DND-41 (cell line): ENCODE results near the gene SLC25A21.

Source experiments
- ATAC-seq: fragments of 200-7000 bp; cut with Tn5 transposase; 3 replicates; pipeline ENCODE4 v1.9.1; 2021; ENCODE audit warnings: low read depth; ENCODE audit not compliant: insufficient read depth
- DNase-seq: peaks from one replicate; pipeline ENCODE4 v3.0.0-alpha.2; 2020
- H2AFZ ChIP-seq: 2 replicates; pipeline ENCODE4 v1.6.0; 2012; ENCODE audit warnings: low read depth, low read length
- H3K27ac ChIP-seq: 2 replicates; pipeline ENCODE4 v1.5.1; 2012; ENCODE audit warnings: low read length, inconsistent platforms
- H3K27me3 ChIP-seq: fragments of 200-600 bp; sonication (generic); 2 replicates; pipeline ENCODE4 v1.6.0; 2012; ENCODE audit warnings: low read length, mild to moderate bottlenecking, inconsistent platforms; ENCODE audit not compliant: insufficient read depth, poor library complexity
- H3K36me3 ChIP-seq: 2 replicates; pipeline ENCODE4 v1.5.1; 2012; ENCODE audit warnings: low read length, inconsistent platforms; ENCODE audit not compliant: insufficient read depth
- H3K4me1 ChIP-seq: 2 replicates; pipeline ENCODE4 v1.5.1; 2012; ENCODE audit warnings: mild to moderate bottlenecking, low read length; ENCODE audit not compliant: insufficient read depth
- H3K4me2 ChIP-seq: 2 replicates; pipeline ENCODE4 v1.6.0; 2012; ENCODE audit warnings: mild to moderate bottlenecking, moderate library complexity, low read length, inconsistent platforms; ENCODE audit not compliant: insufficient read depth
- H3K4me3 ChIP-seq, 2 experiments: fragments of 200-600 bp in 1 of 2; shearing (Covaris generic) in 1 of 2; 2 replicates each; pipeline ENCODE4 v1.5.1; 2012 to 2016; ENCODE audit warnings: inconsistent platforms in 2 of 2, low read length in 2 of 2, mild to moderate bottlenecking in 2 of 2, low read depth in 1 of 2, moderate library complexity in 1 of 2
- H3K79me2 ChIP-seq: 2 replicates; pipeline ENCODE4 v1.6.0; 2012; ENCODE audit warnings: low read length, inconsistent platforms; ENCODE audit not compliant: insufficient read depth
- H3K9ac ChIP-seq: 2 replicates; pipeline ENCODE4 v1.6.0; 2012; ENCODE audit warnings: low read depth, mild to moderate bottlenecking, inconsistent platforms, low read length, moderate library complexity
- H3K9me3 ChIP-seq: 2 replicates; pipeline ENCODE4 v1.5.1; 2012; ENCODE audit warnings: low read length, moderate library complexity, mild to moderate bottlenecking, inconsistent platforms; ENCODE audit not compliant: insufficient read depth, severe bottlenecking
- H4K20me1 ChIP-seq: 2 replicates; pipeline ENCODE4 v1.6.0; 2012; ENCODE audit warnings: low read length; ENCODE audit not compliant: insufficient read depth
- EZH2 ChIP-seq: IDR thresholded peaks from 3 replicates; pipeline ENCODE4 v1.6.1; 2012; ENCODE audit warnings: borderline replicate concordance, low read depth, mild to moderate bottlenecking, moderate library complexity, low read length, inconsistent platforms; ENCODE audit not compliant: severe bottlenecking
- TF ChIP-seq, protein P1 (sequence below): IDR thresholded peaks from 2 replicates; pipeline ENCODE4 v1.5.1; 2012; ENCODE audit warnings: borderline replicate concordance, low read length, moderate library complexity, mild to moderate bottlenecking; ENCODE audit not compliant: poor library complexity, severe bottlenecking; ENCODE audit errors: extremely low read depth

SLC25A21 gene

DNA sequence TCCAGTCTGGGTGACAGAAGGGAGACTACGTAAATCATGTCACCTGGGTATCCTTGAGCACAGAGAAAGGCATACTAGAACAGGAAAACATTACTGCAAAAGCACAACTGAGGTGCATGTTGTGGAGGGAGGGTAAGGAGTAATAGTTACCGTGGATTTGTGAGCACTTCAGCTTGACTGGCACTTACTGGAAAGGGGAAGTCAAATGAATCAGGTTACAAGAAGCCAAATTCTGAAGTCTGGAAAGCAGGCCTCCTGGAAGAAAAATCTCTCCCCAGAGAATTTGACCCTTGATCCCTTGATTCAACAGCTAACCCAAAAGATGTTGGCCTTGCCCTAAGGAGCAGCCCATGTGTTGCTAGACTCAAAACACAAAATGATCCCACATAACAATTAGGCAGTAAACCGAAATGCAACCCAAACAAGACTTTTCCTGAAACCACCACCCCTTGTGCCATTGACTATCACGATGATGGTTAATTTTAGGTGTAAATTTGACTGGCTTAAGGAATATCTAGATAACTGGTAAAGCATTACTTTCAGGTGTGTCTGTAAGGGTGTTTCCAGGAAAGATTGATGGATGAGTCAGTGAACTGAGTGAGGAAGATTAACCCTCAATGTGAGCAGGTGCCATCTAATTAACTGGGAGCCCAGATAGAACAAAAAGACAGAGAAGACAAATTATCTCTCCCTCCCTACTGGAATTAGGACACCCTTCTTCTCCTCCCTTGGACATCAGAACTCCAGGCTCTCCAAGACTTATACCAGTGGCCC is 108.8 kb downstream of the SLC25A21 start:
- no peak for ATAC-seq
- no peaks in the 10 kb centered on the region for H3K4me1 ChIP-seq
- H3K27ac ChIP-seq: no peak overlapping the region
- no peak overlapping the region for H3K9ac ChIP-seq
- no peaks in the 10 kb centered on the region for H3K79me2 ChIP-seq
- no peak for TF ChIP-seq EZH2
- TF ChIP-seq, protein P1, sequence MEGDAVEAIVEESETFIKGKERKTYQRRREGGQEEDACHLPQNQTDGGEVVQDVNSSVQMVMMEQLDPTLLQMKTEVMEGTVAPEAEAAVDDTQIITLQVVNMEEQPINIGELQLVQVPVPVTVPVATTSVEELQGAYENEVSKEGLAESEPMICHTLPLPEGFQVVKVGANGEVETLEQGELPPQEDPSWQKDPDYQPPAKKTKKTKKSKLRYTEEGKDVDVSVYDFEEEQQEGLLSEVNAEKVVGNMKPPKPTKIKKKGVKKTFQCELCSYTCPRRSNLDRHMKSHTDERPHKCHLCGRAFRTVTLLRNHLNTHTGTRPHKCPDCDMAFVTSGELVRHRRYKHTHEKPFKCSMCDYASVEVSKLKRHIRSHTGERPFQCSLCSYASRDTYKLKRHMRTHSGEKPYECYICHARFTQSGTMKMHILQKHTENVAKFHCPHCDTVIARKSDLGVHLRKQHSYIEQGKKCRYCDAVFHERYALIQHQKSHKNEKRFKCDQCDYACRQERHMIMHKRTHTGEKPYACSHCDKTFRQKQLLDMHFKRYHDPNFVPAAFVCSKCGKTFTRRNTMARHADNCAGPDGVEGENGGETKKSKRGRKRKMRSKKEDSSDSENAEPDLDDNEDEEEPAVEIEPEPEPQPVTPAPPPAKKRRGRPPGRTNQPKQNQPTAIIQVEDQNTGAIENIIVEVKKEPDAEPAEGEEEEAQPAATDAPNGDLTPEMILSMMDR: no peak
- H3K4me3 ChIP-seq: no peak overlapping the region
- no peaks in the 10 kb centered on the region for H4K20me1 ChIP-seq
- H3K36me3 ChIP-seq: no peaks in the 10 kb centered on the region
- H3K27me3 ChIP-seq: no peaks in the 10 kb centered on the region
- no peak overlapping the region for H3K4me2 ChIP-seq
- no peak overlapping the region for H2AFZ ChIP-seq
- no peaks in the 10 kb centered on the region for H3K9me3 ChIP-seq
- DNase-seq: no peak

DNA sequence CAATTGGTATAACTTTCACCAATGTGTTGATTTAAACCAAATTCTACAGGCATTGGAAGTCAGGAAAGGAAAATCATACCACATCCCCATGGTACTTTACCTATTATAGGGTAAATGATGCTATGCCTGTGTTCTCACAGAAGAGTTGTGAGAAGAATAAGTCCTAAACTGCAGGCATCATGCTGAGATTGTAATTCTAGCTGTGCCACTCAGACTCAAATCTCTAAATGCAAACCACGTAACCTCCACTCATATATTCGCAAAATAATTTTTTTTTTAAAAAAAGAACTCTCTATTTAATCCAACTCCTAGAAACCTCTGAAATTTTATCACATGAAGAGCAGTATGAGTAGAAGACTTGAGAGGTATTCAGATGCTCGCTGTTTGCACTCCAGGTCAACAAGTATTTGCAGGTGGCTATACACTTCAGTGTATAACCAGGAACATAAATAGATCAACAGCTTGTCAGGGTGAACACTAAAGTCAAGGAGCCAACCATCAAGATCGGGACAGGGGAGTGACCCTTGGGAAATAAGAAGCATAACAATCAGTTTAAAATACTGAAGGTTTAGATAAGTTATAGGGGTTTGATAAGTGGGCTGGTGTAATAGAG is 110.1 kb downstream of the SLC25A21 start:
- Histone ChIP-seq H3K4me1 (no peaks in the 10 kb centered on the region), H3K9me3 (no peaks in the 10 kb centered on the region), H2AFZ (no peak overlapping the region), H3K4me2 (no peak overlapping the region), H3K27me3 (no peaks in the 10 kb centered on the region), H3K79me2 (no peaks in the 10 kb centered on the region), H3K9ac (no peak overlapping the region), H3K36me3 (no peaks in the 10 kb centered on the region), H3K4me3 (no peak overlapping the region), H4K20me1 (no peaks in the 10 kb centered on the region), H3K27ac (no peak overlapping the region)
- TF ChIP-seq EZH2: no peak
- TF ChIP-seq, protein P1: no peak
- ATAC-seq: no peak
- no peak for DNase-seq

DNA sequence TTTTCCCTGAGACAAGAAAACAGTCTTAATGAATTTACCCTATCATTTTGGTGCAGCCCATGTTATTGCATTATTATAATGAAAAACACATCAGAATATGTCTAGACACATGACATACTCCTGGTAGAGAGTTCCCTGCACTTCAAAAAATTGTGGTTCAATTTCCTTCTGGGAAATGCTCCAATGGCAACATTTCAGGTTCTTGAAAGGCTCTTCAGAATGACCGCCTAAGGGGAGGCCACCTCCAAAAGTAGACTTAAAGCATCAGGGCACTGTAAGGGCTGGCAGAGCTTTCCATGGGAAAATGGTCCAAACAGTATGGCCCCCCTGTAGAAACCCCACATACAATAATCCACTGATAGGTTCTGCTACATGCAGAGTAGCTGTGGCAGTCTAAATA is 110.7 kb downstream of the SLC25A21 start:
- H3K79me2 ChIP-seq: no peaks in the 10 kb centered on the region
- no peak overlapping the region for H3K4me2 ChIP-seq
- H3K9me3 ChIP-seq: no peaks in the 10 kb centered on the region
- H3K36me3 ChIP-seq: no peaks in the 10 kb centered on the region
- no peaks in the 10 kb centered on the region for H4K20me1 ChIP-seq
- ATAC-seq (no peak), DNase-seq (no peak)
- TF ChIP-seq EZH2: no peak
- TF ChIP-seq, protein P1: no peak
- H2AFZ ChIP-seq: no peak overlapping the region
- H3K9ac ChIP-seq: no peak overlapping the region
- no peaks in the 10 kb centered on the region for H3K4me1 ChIP-seq
- H3K4me3 ChIP-seq: no peak overlapping the region
- no peaks in the 10 kb centered on the region for H3K27me3 ChIP-seq
- H3K27ac ChIP-seq: no peak overlapping the region
